Measurements from ENCODE around the gene TAF4. TPM values are rescaled to one million over a fixed set of nuclear protein-coding genes. Genes with fewer than 3 reads are reported as not detected.

TAF4 gene, protein sequence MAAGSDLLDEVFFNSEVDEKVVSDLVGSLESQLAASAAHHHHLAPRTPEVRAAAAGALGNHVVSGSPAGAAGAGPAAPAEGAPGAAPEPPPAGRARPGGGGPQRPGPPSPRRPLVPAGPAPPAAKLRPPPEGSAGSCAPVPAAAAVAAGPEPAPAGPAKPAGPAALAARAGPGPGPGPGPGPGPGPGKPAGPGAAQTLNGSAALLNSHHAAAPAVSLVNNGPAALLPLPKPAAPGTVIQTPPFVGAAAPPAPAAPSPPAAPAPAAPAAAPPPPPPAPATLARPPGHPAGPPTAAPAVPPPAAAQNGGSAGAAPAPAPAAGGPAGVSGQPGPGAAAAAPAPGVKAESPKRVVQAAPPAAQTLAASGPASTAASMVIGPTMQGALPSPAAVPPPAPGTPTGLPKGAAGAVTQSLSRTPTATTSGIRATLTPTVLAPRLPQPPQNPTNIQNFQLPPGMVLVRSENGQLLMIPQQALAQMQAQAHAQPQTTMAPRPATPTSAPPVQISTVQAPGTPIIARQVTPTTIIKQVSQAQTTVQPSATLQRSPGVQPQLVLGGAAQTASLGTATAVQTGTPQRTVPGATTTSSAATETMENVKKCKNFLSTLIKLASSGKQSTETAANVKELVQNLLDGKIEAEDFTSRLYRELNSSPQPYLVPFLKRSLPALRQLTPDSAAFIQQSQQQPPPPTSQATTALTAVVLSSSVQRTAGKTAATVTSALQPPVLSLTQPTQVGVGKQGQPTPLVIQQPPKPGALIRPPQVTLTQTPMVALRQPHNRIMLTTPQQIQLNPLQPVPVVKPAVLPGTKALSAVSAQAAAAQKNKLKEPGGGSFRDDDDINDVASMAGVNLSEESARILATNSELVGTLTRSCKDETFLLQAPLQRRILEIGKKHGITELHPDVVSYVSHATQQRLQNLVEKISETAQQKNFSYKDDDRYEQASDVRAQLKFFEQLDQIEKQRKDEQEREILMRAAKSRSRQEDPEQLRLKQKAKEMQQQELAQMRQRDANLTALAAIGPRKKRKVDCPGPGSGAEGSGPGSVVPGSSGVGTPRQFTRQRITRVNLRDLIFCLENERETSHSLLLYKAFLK
- polyA plus RNA-seq (ENCODE audit: low read depth in 6 of 6) = 1 to 10 TPM; 1.3 to 4.2 (median 1.8) TPM

GRCh38 chr20:62065674-62066338 is at the start of gene TAF4:
TSS of gene TAF4 (minus strand) at chr20:62065881. CDS start at chr20:62065810, 71 bp downstream.
- peaks cover 0 to 8% (median 2%) of the 10 kb centered on the region in 3 donors for H3K27me3 Mint-ChIP-seq
- ATAC-seq (ENCODE audit: low read depth in 2 of 2) = peak; percentile 75 to 76
- H3K4me3 Mint-ChIP-seq = peak within 1 kb of the TSS; percentile 88 to 94 (median 91)
- peaks cover 25 to 49% (median 43%) of the 10 kb centered on the region in 3 donors for H3K4me1 Mint-ChIP-seq
- no peaks in the 10 kb centered on the region for H3K9me3 Mint-ChIP-seq
- peak; percentile 81 for DNase-seq
- H3K27ac Mint-ChIP-seq = peak within 1 kb of the TSS; percentile 87 to 99 (median 93)
- H3K36me3 Mint-ChIP-seq = no peaks in the 10 kb centered on the region

DNA sequence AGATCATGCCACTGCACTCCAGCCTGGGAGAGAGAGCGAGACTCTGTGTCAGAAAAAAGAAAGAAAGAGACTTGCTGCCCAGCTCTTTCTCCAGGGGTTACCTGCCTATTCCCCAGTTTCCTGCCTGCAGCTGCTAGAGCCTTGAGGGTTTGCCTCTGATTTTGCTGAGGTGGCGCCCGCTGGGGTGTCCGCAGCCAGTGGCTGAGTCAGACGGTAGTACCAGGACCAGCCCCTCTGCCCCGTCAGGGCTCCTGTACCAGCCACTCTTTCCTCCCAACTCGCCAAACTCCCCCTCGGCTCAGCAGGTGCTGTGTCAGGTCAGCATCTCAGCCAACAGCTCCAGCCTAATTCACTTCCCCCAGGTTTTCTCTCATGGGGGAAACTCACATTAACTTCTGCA is 49.2 kb upstream of the TAF4 start:
- peaks cover 0 to 15% of the 10 kb centered on the region in 2 donors for H3K36me3 Mint-ChIP-seq
- ATAC-seq (ENCODE audit: low read depth in 2 of 2) (no peak), DNase-seq (no peak)
- peak overlapping the region in 1 of 6 donors; percentile 44 for H3K27ac Mint-ChIP-seq
- peaks cover 7 to 42% (median 29%) of the 10 kb centered on the region in 7 donors for H3K9me3 Mint-ChIP-seq
- H3K4me3 Mint-ChIP-seq = no peak overlapping the region
- peaks cover 0 to 5% (median 0%) of the 10 kb centered on the region in 3 donors for H3K4me1 Mint-ChIP-seq
- H3K27me3 Mint-ChIP-seq = peaks cover 0 to 34% (median 3%) of the 10 kb centered on the region in 3 donors

GRCh38 chr20:62112368-62112767 is 46.7 kb upstream of the TAF4 start:
- peaks cover 17 to 67% (median 54%) of the 10 kb centered on the region in 7 donors for H3K9me3 Mint-ChIP-seq
- peaks cover 0 to under 1% (median 0%) of the 10 kb centered on the region in 3 donors for H3K4me1 Mint-ChIP-seq
- peak overlapping the region in 1 of 8 donors; percentile 25 for H3K4me3 Mint-ChIP-seq
- DNase-seq = no peak
- peaks cover 16 to 39% of the 10 kb centered on the region in 2 donors for H3K36me3 Mint-ChIP-seq
- H3K27ac Mint-ChIP-seq = peak overlapping the region in 1 of 6 donors; percentile 82
- ATAC-seq (ENCODE audit: low read depth in 2 of 2) = no peak
- peaks cover 0 to 28% (median 3%) of the 10 kb centered on the region in 3 donors for H3K27me3 Mint-ChIP-seq

- ATAC-seq (ENCODE audit: low read depth in 2 of 2) (no peak), DNase-seq (no peak)
- Mint-ChIP-seq H3K27ac (no peak overlapping the region), H3K4me3 (peak overlapping the region in 1 of 8 donors; percentile 35), H3K9me3 (peaks cover 21 to 79% (median 62%) of the 10 kb centered on the region in 7 donors), H3K36me3 (peaks cover 16 to 51% of the 10 kb centered on the region in 2 donors), H3K27me3 (peaks cover 0 to 28% (median 3%) of the 10 kb centered on the region in 3 donors), H3K4me1 (no peaks in the 10 kb centered on the region)
Measured at GRCh38 chr20:62111148-62111547, 45.5 kb upstream of the TAF4 start.

DNA sequence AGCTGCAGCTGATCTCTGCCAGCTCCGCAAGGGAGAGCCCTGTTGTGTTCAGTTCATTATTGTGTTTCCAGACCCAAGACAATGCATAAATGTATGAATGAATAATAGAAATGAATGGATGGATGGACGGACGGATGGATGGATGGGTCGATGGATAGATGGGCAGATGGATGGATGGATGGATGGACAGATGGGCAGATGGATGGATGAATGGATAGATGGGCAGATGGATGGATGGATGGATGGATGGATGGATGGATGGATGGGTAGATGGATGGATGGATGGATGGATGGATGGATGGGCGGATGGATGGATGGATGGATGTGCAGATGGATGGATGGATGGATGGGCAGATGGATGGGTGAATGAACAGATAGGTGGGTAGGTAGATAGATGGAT is 39.9 kb upstream of the TAF4 start:
- no peak for DNase-seq
- no peak for ATAC-seq (ENCODE audit: low read depth in 2 of 2)
- Mint-ChIP-seq H3K4me3 (no peak overlapping the region), H3K36me3 (peaks cover 20 to 73% of the 10 kb centered on the region in 2 donors), H3K27me3 (peaks cover 5 to 36% (median 32%) of the 10 kb centered on the region in 3 donors), H3K4me1 (no peaks in the 10 kb centered on the region), H3K27ac (peak overlapping the region in 1 of 6 donors; percentile 4), H3K9me3 (peaks cover 31 to 85% (median 71%) of the 10 kb centered on the region in 7 donors)

GRCh38 chr20:62104791-62105345 is 39.2 kb upstream of the TAF4 start:
- H3K4me3 Mint-ChIP-seq = no peak overlapping the region
- H3K9me3 Mint-ChIP-seq = peaks cover 35 to 81% (median 70%) of the 10 kb centered on the region in 7 donors
- no peak for ATAC-seq (ENCODE audit: low read depth in 2 of 2)
- H3K4me1 Mint-ChIP-seq = no peaks in the 10 kb centered on the region
- H3K27me3 Mint-ChIP-seq = peaks cover 5 to 43% (median 32%) of the 10 kb centered on the region in 3 donors
- H3K36me3 Mint-ChIP-seq = peaks cover 20 to 75% of the 10 kb centered on the region in 2 donors
- DNase-seq = no peak
- no peak overlapping the region for H3K27ac Mint-ChIP-seq

- no peak for ATAC-seq (ENCODE audit: low read depth in 2 of 2)
- peaks cover 0 to 1% (median 0%) of the 10 kb centered on the region in 3 donors for H3K4me1 Mint-ChIP-seq
- no peak for DNase-seq
- H3K9me3 Mint-ChIP-seq = peaks cover 35 to 78% (median 67%) of the 10 kb centered on the region in 7 donors
- no peak overlapping the region for H3K4me3 Mint-ChIP-seq
- H3K36me3 Mint-ChIP-seq = peaks cover 19 to 76% of the 10 kb centered on the region in 2 donors
- no peak overlapping the region for H3K27ac Mint-ChIP-seq
- H3K27me3 Mint-ChIP-seq = peaks cover 5 to 43% (median 35%) of the 10 kb centered on the region in 3 donors
Measured at GRCh38 chr20:62104234-62104789, 38.6 kb upstream of the TAF4 start.

- H3K4me1 Mint-ChIP-seq = peaks cover 0 to 3% (median 0%) of the 10 kb centered on the region in 3 donors
- peaks cover 5 to 43% (median 39%) of the 10 kb centered on the region in 3 donors for H3K27me3 Mint-ChIP-seq
- peaks cover 35 to 71% (median 60%) of the 10 kb centered on the region in 7 donors for H3K9me3 Mint-ChIP-seq
- no peak overlapping the region for H3K27ac Mint-ChIP-seq
- no peak for DNase-seq
- no peak for ATAC-seq (ENCODE audit: low read depth in 2 of 2)
- no peak overlapping the region for H3K4me3 Mint-ChIP-seq
- peaks cover 12 to 72% of the 10 kb centered on the region in 2 donors for H3K36me3 Mint-ChIP-seq
Measured at GRCh38 chr20:62103508-62104233, 38.0 kb upstream of the TAF4 start.

DNA sequence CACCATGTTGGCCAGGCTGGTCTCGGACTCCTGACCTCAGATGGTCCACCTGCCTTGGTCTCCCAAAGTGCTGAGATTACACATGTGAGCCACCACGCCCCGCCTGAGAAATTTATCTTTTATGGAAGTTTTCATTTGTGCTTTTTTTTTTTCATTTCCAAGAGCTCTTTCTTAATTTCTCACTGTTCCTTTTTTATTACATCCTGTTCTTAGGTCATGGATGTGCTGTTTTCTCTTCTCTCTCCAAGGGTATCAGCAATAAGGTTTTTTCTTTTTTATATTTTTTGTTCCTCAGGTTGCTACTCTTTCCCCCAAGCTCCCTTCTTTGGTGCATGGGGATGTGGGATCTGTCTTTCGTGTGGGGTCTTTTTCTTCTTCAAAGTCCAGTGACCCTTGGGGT is 35.4 kb upstream of the TAF4 start:
- DNase-seq = no peak
- H3K27ac Mint-ChIP-seq = peak overlapping the region in 1 of 6 donors; percentile 48
- no peak for ATAC-seq (ENCODE audit: low read depth in 2 of 2)
- no peak overlapping the region for H3K4me3 Mint-ChIP-seq
- peaks cover 20 to 48% (median 37%) of the 10 kb centered on the region in 7 donors for H3K9me3 Mint-ChIP-seq
- H3K36me3 Mint-ChIP-seq = peaks cover 4 to 47% of the 10 kb centered on the region in 2 donors
- H3K4me1 Mint-ChIP-seq = peaks cover 0 to 3% (median 0%) of the 10 kb centered on the region in 3 donors
- peaks cover 5 to 47% (median 43%) of the 10 kb centered on the region in 3 donors for H3K27me3 Mint-ChIP-seq

- Mint-ChIP-seq H3K4me1 (peaks cover 0 to 3% (median 0%) of the 10 kb centered on the region in 3 donors), H3K4me3 (no peak overlapping the region), H3K36me3 (peaks cover 4 to 26% of the 10 kb centered on the region in 2 donors), H3K27me3 (peaks cover 9 to 25% (median 16%) of the 10 kb centered on the region in 3 donors), H3K27ac (no peak overlapping the region), H3K9me3 (peaks cover 7 to 28% (median 21%) of the 10 kb centered on the region in 7 donors)
- ATAC-seq (ENCODE audit: low read depth in 2 of 2) (no peak), DNase-seq (no peak)
Measured at GRCh38 chr20:62097881-62098407, 32.3 kb upstream of the TAF4 start.

All from naive B cell (primary cell).